H1 (cell line): ENCODE measurements around the gene STXBP5L. TPM values are rescaled to one million over a fixed set of nuclear protein-coding genes. Genes with fewer than 3 reads are reported as not detected.

Experiments
- CTCF ChIA-PET: fragments of 300-600 bp; sonication (Branson Sonifier 250); formaldehyde crosslinking; loops from one replicate; lab custom pipeline; 2021; ENCODE audit not compliant: partially characterized antibody; lab: Charles Lee
- POLR2A ChIA-PET: fragments of 300-600 bp; sonication (Branson Sonifier 250); formaldehyde crosslinking; loops from one replicate; lab custom pipeline; 2021; ENCODE audit warnings: inconsistent platforms; ENCODE audit not compliant: partially characterized antibody; lab: Charles Lee
- DNase-seq, 2 experiments: peaks; one replicate each; pipeline versions ENCODE4 v3.0.0 to v3.0.0-alpha.2; 2010 to 2022; ENCODE audit warnings: low spot score in 2 of 2, low read depth in 1 of 2, mixed read lengths in 1 of 2
- FAIRE-seq: peaks from 2 replicates; lab custom pipeline; 2011; peaks lifted over from hg19 to GRCh38; lab: Jason Lieb, UNC
- H2AFZ ChIP-seq: 2 replicates; pipeline ENCODE4 v1.8.1; 2012; ENCODE audit warnings: low read length, inconsistent platforms
- H2AK5ac ChIP-seq: 2 replicates; pipeline ENCODE4 v1.6.1; 2013; ENCODE audit warnings: low read depth, low read length
- H2BK120ac ChIP-seq: replicated peaks from 2 replicates; pipeline ENCODE3; 2013; ENCODE audit warnings: low read depth, low read length, inconsistent platforms
- H2BK12ac ChIP-seq: 2 replicates; pipeline ENCODE4 v1.6.1; 2013; ENCODE audit warnings: low read depth, low read length
- H2BK15ac ChIP-seq: 2 replicates; pipeline ENCODE4 v1.6.1; 2013; ENCODE audit warnings: low read length
- H2BK20ac ChIP-seq: 2 replicates; pipeline ENCODE4 v1.6.1; 2013; ENCODE audit warnings: low read length
- H2BK5ac ChIP-seq: 2 replicates; pipeline ENCODE4 v1.6.1; 2013; ENCODE audit warnings: low read depth, low read length
- H3K14ac ChIP-seq: 2 replicates; pipeline ENCODE4 v1.6.1; 2013; ENCODE audit warnings: inconsistent platforms; ENCODE audit not compliant: insufficient read length
- H3K18ac ChIP-seq: 2 replicates; pipeline ENCODE4 v1.6.1; 2013; ENCODE audit warnings: low read length; ENCODE audit errors: extremely low read depth
- H3K23ac ChIP-seq: 2 replicates; pipeline ENCODE4 v1.6.1; 2013; ENCODE audit warnings: inconsistent platforms; ENCODE audit not compliant: insufficient read length
- H3K23me2 ChIP-seq: 2 replicates; pipeline ENCODE4 v1.6.1; 2013; ENCODE audit warnings: low read depth, low read length
- H3K27ac ChIP-seq: 2 replicates; pipeline ENCODE4 v1.6.1; 2011; ENCODE audit warnings: low read depth, low read length, inconsistent platforms
- H3K27me3 ChIP-seq, 4 experiments: replicated peaks in 1 of 4; 1 replicate in 1 of 4; 2 replicates in 3 of 4; pipeline versions ENCODE4 v1.6.1 to v1.8.1; 2011 to 2013; ENCODE audit warnings: low read length in 3 of 4, mild to moderate bottlenecking in 3 of 4, inconsistent platforms in 2 of 4, mixed read lengths in 2 of 4, moderate library complexity in 1 of 4; ENCODE audit not compliant: control insufficient read depth in 3 of 4, insufficient read depth in 3 of 4; ENCODE audit errors: extremely low read depth in 1 of 4
- H3K36me3 ChIP-seq, 4 experiments: 2 replicates each; pipeline versions ENCODE4 v1.6.1 to v1.8.1; 2011 to 2013; ENCODE audit warnings: mild to moderate bottlenecking in 4 of 4, low read length in 3 of 4, moderate library complexity in 2 of 4, control low read depth in 1 of 4, inconsistent platforms in 1 of 4; ENCODE audit not compliant: insufficient read depth in 4 of 4, control insufficient read depth in 2 of 4
- H3K4ac ChIP-seq: replicated peaks from 2 replicates; pipeline ENCODE3; 2013; ENCODE audit warnings: low read length, low read depth, mixed read lengths, inconsistent platforms; ENCODE audit not compliant: insufficient read length
- H3K4me1 ChIP-seq, 4 experiments: replicated peaks in 1 of 4; 1 replicate in 1 of 4; 2 replicates in 3 of 4; pipeline versions ENCODE4 v1.6.1 to v1.8.1; 2011 to 2013; ENCODE audit warnings: low read length in 3 of 4, inconsistent platforms in 2 of 4, mixed read lengths in 1 of 4; ENCODE audit not compliant: insufficient read depth in 4 of 4, control insufficient read depth in 3 of 4
- H3K4me2 ChIP-seq, 2 experiments: 2 replicates each; pipeline versions ENCODE4 v1.6.1 to v1.8.1; 2011 to 2013; ENCODE audit warnings: low read depth in 2 of 2, low read length in 2 of 2, control low read depth in 1 of 2, inconsistent platforms in 1 of 2, mild to moderate bottlenecking in 1 of 2; ENCODE audit not compliant: insufficient read depth in 1 of 2
- H3K4me3 ChIP-seq, 4 experiments: fragments of 200-600, 300-600 bp in 1 of 4; sonication (generic), shearing (Covaris generic), sonication (Bioruptor Twin) in 1 of 4; 2 replicates each; pipeline versions ENCODE4 v1.5.1 to v1.8.1; 2011 to 2016; ENCODE audit warnings: low read length in 4 of 4, low read depth in 3 of 4, control low read depth in 2 of 4, inconsistent platforms in 2 of 4, mild to moderate bottlenecking in 2 of 4, mixed read lengths in 1 of 4, moderate library complexity in 1 of 4; ENCODE audit not compliant: insufficient read depth in 2 of 4; ENCODE audit errors: extremely low read depth in 1 of 4
- H3K56ac ChIP-seq: replicated peaks from 2 replicates; pipeline ENCODE3; 2013; ENCODE audit warnings: low read depth, mild to moderate bottlenecking, mixed read lengths, low read length, inconsistent platforms; ENCODE audit not compliant: insufficient read length
- H3K79me1 ChIP-seq: 2 replicates; pipeline ENCODE4 v1.6.1; 2013; ENCODE audit warnings: low read depth, low read length, control low read depth
- H3K79me2 ChIP-seq, 2 experiments: 2 replicates each; pipeline versions ENCODE4 v1.6.1 to v1.8.1; 2012 to 2013; ENCODE audit warnings: low read length in 2 of 2, mild to moderate bottlenecking in 2 of 2, inconsistent platforms in 1 of 2; ENCODE audit not compliant: insufficient read depth in 2 of 2, control insufficient read depth in 1 of 2
- H3K9ac ChIP-seq, 4 experiments: replicated peaks in 1 of 4; 1 replicate in 1 of 4; 2 replicates in 3 of 4; pipeline versions ENCODE4 v1.6.1 to v1.8.1; 2011 to 2013; ENCODE audit warnings: low read depth in 3 of 4, low read length in 3 of 4, control low read depth in 2 of 4, mild to moderate bottlenecking in 2 of 4, moderate library complexity in 2 of 4, inconsistent platforms in 1 of 4; ENCODE audit errors: extremely low read depth in 1 of 4
- H3K9me3 ChIP-seq, 2 experiments: 2 replicates each; pipeline versions ENCODE4 v1.6.1 to v1.8.1; 2012 to 2013; ENCODE audit warnings: mild to moderate bottlenecking in 2 of 2, moderate library complexity in 2 of 2, control low read depth in 1 of 2, inconsistent platforms in 1 of 2, low read depth in 1 of 2, low read length in 1 of 2, mixed read lengths in 1 of 2; ENCODE audit not compliant: insufficient read depth in 2 of 2
- H4K20me1 ChIP-seq, 2 experiments: replicated peaks in 1 of 2; 2 replicates each; pipeline versions ENCODE3 to v1.8.1; 2011 to 2013; ENCODE audit warnings: inconsistent platforms in 2 of 2, low read length in 2 of 2, mild to moderate bottlenecking in 1 of 2; ENCODE audit not compliant: insufficient read depth in 2 of 2, control insufficient read depth in 1 of 2
- H4K5ac ChIP-seq: 2 replicates; pipeline ENCODE4 v1.6.1; 2013; ENCODE audit warnings: low read length, low read depth, mixed read lengths, inconsistent platforms; ENCODE audit not compliant: insufficient read length
- H4K8ac ChIP-seq: 2 replicates; pipeline ENCODE4 v1.8.0; 2013; ENCODE audit warnings: mild to moderate bottlenecking, moderate library complexity, low read length, inconsistent platforms; ENCODE audit not compliant: insufficient read depth; ENCODE audit errors: extremely low read depth
- H4K91ac ChIP-seq: replicated peaks from 2 replicates; pipeline ENCODE3; 2013; ENCODE audit warnings: low read length, mixed read lengths, inconsistent platforms; ENCODE audit not compliant: insufficient read length
- ATF3 ChIP-seq: IDR thresholded peaks from 2 replicates; pipeline ENCODE4 v1.6.1; 2011; ENCODE audit warnings: low read depth, mild to moderate bottlenecking, low read length; ENCODE audit not compliant: insufficient read depth
- NANOG ChIP-seq: IDR thresholded peaks from 2 replicates; pipeline ENCODE4 v1.6.1; 2011; ENCODE audit warnings: low read length, low read depth, mild to moderate bottlenecking, inconsistent platforms; ENCODE audit not compliant: insufficient read depth, poor library complexity, severe bottlenecking
- RAD21 ChIP-seq, 2 experiments: IDR thresholded peaks in 1 of 2; conservative IDR thresholded peaks in 1 of 2; 2 replicates each; pipeline ENCODE4 v1.6.1; 2011; ENCODE audit warnings: low read depth in 2 of 2, low read length in 2 of 2, improper control_type of control experiment in 1 of 2, inconsistent platforms in 1 of 2, mild to moderate bottlenecking in 1 of 2, moderate library complexity in 1 of 2
- RXRA ChIP-seq: IDR thresholded peaks from 2 replicates; pipeline ENCODE4 v1.6.1; 2011; ENCODE audit warnings: low read depth, mild to moderate bottlenecking, low read length, moderate library complexity; ENCODE audit not compliant: insufficient read depth
- SIX5 ChIP-seq: IDR thresholded peaks from 2 replicates; pipeline ENCODE4 v1.6.1; 2011; ENCODE audit warnings: mild to moderate bottlenecking, low read depth, low read length
- SP1 ChIP-seq: IDR thresholded peaks from 2 replicates; pipeline ENCODE4 v1.6.1; 2011; ENCODE audit warnings: low read depth, low read length
- WGBS, 2 experiments: shearing (Covaris generic) in 1 of 2; methylation state at CpG; one replicate each; pipeline versions ENCODE4 v1.1.6 to v1.1.7; 2013 to 2015; ENCODE audit warnings: low lambda C conversion rate in 2 of 2, mixed read lengths in 2 of 2, inconsistent platforms in 1 of 2, low coverage in 1 of 2, missing lambda C conversion rate in 1 of 2; ENCODE audit not compliant: insufficient replicate concordance in 2 of 2, insufficient coverage in 1 of 2, insufficient read length in 1 of 2; ENCODE audit errors: extremely low coverage in 1 of 2, missing lambda C conversion rate in 1 of 2; 5-methylcytosine and 5-hydroxymethylcytosine counted together
- polyA plus RNA-seq, 7 experiments: library from polyadenylated mRNA; depleted of rRNA in 3 of 7; stranded (reverse) in 5 of 7; unstranded in 2 of 7; fragments of >200 nt in 5 of 7; fragments of 200-250 nt in 2 of 7; gene quantifications; 1 replicate in 5 of 7; 2 replicates in 1 of 7; 4 replicates in 1 of 7; pipeline versions ENCODE4 v1.2.1 to v1.2.3, GENCODE V29; 2011 to 2013; ENCODE audit warnings: missing spikeins in 2 of 7, mixed read lengths in 2 of 7
- total RNA-seq: library from RNA; stranded (reverse); fragmentation: NEBNext Ultra II Directional; extraction: Animal tissue kit (Norgen Biotek cat#: 25700); gene quantifications from 2 replicates; pipeline ENCODE4 v1.2.1, GENCODE V29; 2021

Gene STXBP5L
- total and polyA plus RNA-seq, 2 of the 8 experiments (the other 6 are each of a cell fraction or from before 2014, with no cell fraction given) = 2.0 to 6.0 TPM

GRCh38 chr3:120982608-120983320 lies 74.8 kb downstream of the STXBP5L start:
- POLR2A ChIA-PET = no interaction called here
- no peak overlapping the region for H2BK120ac ChIP-seq
- H3K4me2 ChIP-seq = no peak overlapping the region
- H3K27ac ChIP-seq = no peak overlapping the region
- no peak overlapping the region for H2BK5ac ChIP-seq
- H3K27me3 ChIP-seq = peaks cover 0 to 1% (median 0%) of the 10 kb centered on the region in 4 experiments; a peak in 1 of 7 replicates
- H3K79me2 ChIP-seq = 0 out of 4 replicates have a peak, but pooled peaks cover 0 to 2% of the 10 kb centered on the region in 2 experiments
- H2BK20ac ChIP-seq = no peak overlapping the region
- no peak overlapping the region for H3K18ac ChIP-seq
- H4K20me1 ChIP-seq = no peaks in the 10 kb centered on the region
- no peak overlapping the region for H3K56ac ChIP-seq
- WGBS, 2 experiments = 85% methylated on average over 3 of the region's 3 CpGs; no CpG with 5 or more reads in 1 of the 2 experiments
- H3K4me3 ChIP-seq = no peak overlapping the region
- DNase-seq (no peak), FAIRE-seq (no peak)
- H4K8ac ChIP-seq = no peak overlapping the region
- H3K36me3 ChIP-seq = no peaks in the 10 kb centered on the region
- H2AK5ac ChIP-seq = no peak overlapping the region
- H4K5ac ChIP-seq = no peak overlapping the region
- H2BK15ac ChIP-seq = no peak overlapping the region
- H3K23me2 ChIP-seq = no peaks in the 10 kb centered on the region
- H4K91ac ChIP-seq = no peak overlapping the region
- H2BK12ac ChIP-seq = no peak overlapping the region
- no peak for TF ChIP-seq RXRA
- no peak for TF ChIP-seq SP1
- TF ChIP-seq SIX5 = no peak
- 0 out of 4 replicates have a peak, but pooled peaks of 1 of the 2 experiments have one; percentile 13 for TF ChIP-seq RAD21 (IDR thresholded peaks at IDR 0.05 in 1 of 2, conservative IDR thresholded peaks at IDR 0.05 in 1 of 2; ENCODE audit: low read depth in 2 of 2, low read length in 2 of 2)
- TF ChIP-seq NANOG = no peak
- TF ChIP-seq ATF3 = no peak
- no peaks in the 10 kb centered on the region for H3K4me1 ChIP-seq
- no peak overlapping the region for H2AFZ ChIP-seq
- no peak overlapping the region for H3K14ac ChIP-seq
- peaks cover 2 to 10% of the 10 kb centered on the region in 2 experiments; a peak in 2 of 4 replicates for H3K9me3 ChIP-seq
- H3K79me1 ChIP-seq = no peaks in the 10 kb centered on the region
- H3K9ac ChIP-seq = no peak overlapping the region; a peak in 1 of 7 replicates
- CTCF ChIA-PET = interaction anchor here (0.8 kb wide), 1 partner anchor 41 kb away, joined by 3 read pairs; no protein-coding TSS in a partner anchor
- H3K23ac ChIP-seq = no peak overlapping the region
- no peak overlapping the region for H3K4ac ChIP-seq
